WERI-Rb-1 (cell line): ENCODE measurements around the gene TEX12.

Experiments used
- DNase-seq: peaks from one replicate; pipeline ENCODE4 v3.0.0-alpha.2; 2020
- H3K27ac ChIP-seq: fragments of 250-450 bp; sonication (Bioruptor Pico); 2 replicates; pipeline ENCODE4 v1.5.1; 2020; ENCODE audit warnings: mild to moderate bottlenecking, moderate library complexity
- H3K27me3 ChIP-seq: fragments of 250-450 bp; sonication (Bioruptor Pico); 2 replicates; pipeline ENCODE4 v1.5.1; 2021; ENCODE audit warnings: mild to moderate bottlenecking, low read depth, moderate library complexity; ENCODE audit not compliant: insufficient read depth, severe bottlenecking
- H3K36me3 ChIP-seq: fragments of 250-450 bp; sonication (Bioruptor Pico); 2 replicates; pipeline ENCODE4 v1.5.1; 2020; ENCODE audit warnings: mild to moderate bottlenecking, moderate library complexity
- H3K4me3 ChIP-seq: 2 replicates; pipeline ENCODE4 v1.5.1; 2011; ENCODE audit warnings: low read depth, mild to moderate bottlenecking, control low read depth, low read length
- H3K9me3 ChIP-seq: fragments of 250-450 bp; sonication (Bioruptor Pico); 2 replicates; pipeline ENCODE4 v1.5.1; 2021; ENCODE audit warnings: mild to moderate bottlenecking, moderate library complexity; ENCODE audit not compliant: severe bottlenecking
- CTCF ChIP-seq: IDR thresholded peaks from 2 replicates; pipeline ENCODE4 v1.5.1; 2011; ENCODE audit warnings: low read depth, mild to moderate bottlenecking, control low read depth, inconsistent platforms, low read length

Gene TEX12

GRCh38 chr11:112129656-112130055 is 37.5 kb upstream of the TEX12 start:
- Histone ChIP-seq H3K4me3 (no peak overlapping the region), H3K27me3 (no peaks in the 10 kb centered on the region), H3K36me3 (no peaks in the 10 kb centered on the region), H3K27ac (no peak overlapping the region), H3K9me3 (no peaks in the 10 kb centered on the region)
- TF ChIP-seq CTCF = no peak
- no peak for DNase-seq

- no peak overlapping the region for H3K27ac ChIP-seq
- H3K36me3 ChIP-seq = no peaks in the 10 kb centered on the region
- H3K4me3 ChIP-seq = no peak overlapping the region
- no peaks in the 10 kb centered on the region for H3K9me3 ChIP-seq
- no peaks in the 10 kb centered on the region for H3K27me3 ChIP-seq
- no peak for TF ChIP-seq CTCF
- DNase-seq = no peak
Measured at GRCh38 chr11:112132737-112133136, 34.4 kb upstream of the TEX12 start.

- no peaks in the 10 kb centered on the region for H3K9me3 ChIP-seq
- no peak for DNase-seq
- no peaks in the 10 kb centered on the region for H3K36me3 ChIP-seq
- no peak overlapping the region for H3K4me3 ChIP-seq
- no peak overlapping the region for H3K27ac ChIP-seq
- no peaks in the 10 kb centered on the region for H3K27me3 ChIP-seq
- no peak for TF ChIP-seq CTCF
Measured at GRCh38 chr11:112134473-112134872, 32.7 kb upstream of the TEX12 start.

GRCh38 chr11:112143597-112143996 is 23.6 kb upstream of the TEX12 start:
- no peak for DNase-seq
- Histone ChIP-seq H3K27me3 (no peaks in the 10 kb centered on the region), H3K36me3 (no peaks in the 10 kb centered on the region), H3K4me3 (no peak overlapping the region), H3K27ac (no peak overlapping the region), H3K9me3 (no peaks in the 10 kb centered on the region)
- no peak for TF ChIP-seq CTCF

GRCh38 chr11:112150517-112150916 is 16.7 kb upstream of the TEX12 start:
- H3K9me3 ChIP-seq = no peaks in the 10 kb centered on the region
- no peak for DNase-seq
- no peaks in the 10 kb centered on the region for H3K27me3 ChIP-seq
- no peak overlapping the region for H3K27ac ChIP-seq
- H3K36me3 ChIP-seq = no peaks in the 10 kb centered on the region
- H3K4me3 ChIP-seq = no peak overlapping the region
- no peak for TF ChIP-seq CTCF

GRCh38 chr11:112156153-112156955 is 10.8 kb upstream of the TEX12 start:
- DNase-seq = no peak
- no peaks in the 10 kb centered on the region for H3K36me3 ChIP-seq
- no peak overlapping the region for H3K27ac ChIP-seq

More at GRCh38 chr11:112156153-112156955, 10.8 kb upstream of the TEX12 start:
- TF ChIP-seq CTCF = no peak
- Histone ChIP-seq H3K27me3 (no peaks in the 10 kb centered on the region), H3K9me3 (no peaks in the 10 kb centered on the region), H3K4me3 (no peak overlapping the region)
